K562 (cell line): ENCODE measurements around the gene ANKRD16. TPM values are rescaled to one million over a fixed set of nuclear protein-coding genes. Genes with fewer than 3 reads are reported as not detected.

Experiments
- ADNP ChIP-seq: fragments of 200-800 bp; sonication (Bioruptor generic); IDR thresholded peaks from 2 replicates; pipeline ENCODE4 v1.6.1; 2016; ENCODE audit warnings: missing genetic modification characterization, missing compliant biosample characterization
- ARID3A ChIP-seq: IDR thresholded peaks from 2 replicates; pipeline ENCODE4 v1.6.1; 2012; ENCODE audit warnings: low read depth, low read length, improper control_type of control experiment, borderline replicate concordance
- ASH1L ChIP-seq: fragments of 450-650 bp; IDR thresholded peaks from 2 replicates; pipeline ENCODE4 v1.6.1; 2018; ENCODE audit warnings: borderline replicate concordance, mild to moderate bottlenecking, low read depth; ENCODE audit not compliant: partially characterized antibody
- BHLHE40 ChIP-seq: IDR thresholded peaks from 2 replicates; pipeline ENCODE4 v1.6.1; 2011; ENCODE audit warnings: low read length, improper control_type of control experiment
- CEBPG ChIP-seq, 3 experiments: fragments of 200-800 bp in 1 of 3; sonication (Bioruptor generic) in 1 of 3; sonication (generic) in 1 of 3; formaldehyde crosslinking in 1 of 3; IDR thresholded peaks in 2 of 3; conservative IDR thresholded peaks in 1 of 3; 2 replicates each; pipeline versions ENCODE4 v1.6.1 to v1.8.0; 2016 to 2022; ENCODE audit warnings: missing compliant biosample characterization in 2 of 3, missing genetic modification characterization in 2 of 3, mild to moderate bottlenecking in 1 of 3, missing genetic modification reagents in 1 of 3
- ERF ChIP-seq: fragments of 450-650 bp; formaldehyde crosslinking; IDR thresholded peaks from 2 replicates; pipeline ENCODE4 v1.4.0; 2020; ENCODE audit warnings: mild to moderate bottlenecking, mixed read lengths
- EZH2 ChIP-seq: IDR thresholded peaks from 2 replicates; pipeline ENCODE4 v1.6.1; 2012; ENCODE audit warnings: low read depth, mild to moderate bottlenecking, inconsistent platforms, low read length, borderline replicate concordance
- HINFP ChIP-seq: fragments of 450-650 bp; conservative IDR thresholded peaks from 2 replicates; pipeline ENCODE4 v1.6.1; 2016; ENCODE audit warnings: missing genetic modification characterization, low read depth, mild to moderate bottlenecking, control low read depth, missing compliant biosample characterization
- HIVEP1 ChIP-seq: fragments of 250-450 bp; sonication (Bioruptor Pico); IDR thresholded peaks from 2 replicates; pipeline ENCODE4 v1.4.0; 2020; ENCODE audit warnings: mild to moderate bottlenecking
- MAFK ChIP-seq: IDR thresholded peaks from 2 replicates; pipeline ENCODE4 v1.6.1; 2011; ENCODE audit warnings: low read length, improper control_type of control experiment
- MLLT1 ChIP-seq, 2 experiments: fragments of 450-650 bp; IDR thresholded peaks; 2 replicates each; pipeline ENCODE4 v1.6.1; 2016
- MTF1 ChIP-seq: fragments of 250-450 bp; sonication (Bioruptor Pico); IDR thresholded peaks from 2 replicates; pipeline ENCODE4 v1.9.0; 2021; ENCODE audit warnings: moderate library complexity, mild to moderate bottlenecking, inconsistent platforms, borderline replicate concordance
- MXD1 ChIP-seq: fragments of 250-450 bp; sonication (Bioruptor Pico); IDR thresholded peaks from 2 replicates; pipeline ENCODE4 v1.8.0; 2021; ENCODE audit warnings: borderline replicate concordance, mild to moderate bottlenecking, moderate library complexity; ENCODE audit not compliant: poor library complexity, severe bottlenecking
- NFE2 ChIP-seq: IDR thresholded peaks from 2 replicates; pipeline ENCODE4 v1.6.1; 2014; ENCODE audit warnings: antibody characterized with exemption, low read depth
- RBM39 ChIP-seq: fragments of 200-400 bp; formaldehyde crosslinking; optimal IDR thresholded peaks from 2 replicates; pipeline ENCODE3; 2018; ENCODE audit warnings: low read depth, low read length
- RUNX1 ChIP-seq: sonication (generic); IDR thresholded peaks from 2 replicates; pipeline ENCODE4 v1.6.1; 2016; ENCODE audit warnings: antibody characterized with exemption, low read depth
- SMAD4 ChIP-seq: fragments of 250-450 bp; sonication (Bioruptor Pico); conservative IDR thresholded peaks from 2 replicates; pipeline ENCODE4 v1.8.0; 2021; ENCODE audit warnings: inconsistent platforms, mild to moderate bottlenecking, moderate library complexity
- SP1 ChIP-seq: sonication (generic); formaldehyde crosslinking; IDR thresholded peaks from 2 replicates; pipeline ENCODE4 v1.8.1; 2022; ENCODE audit warnings: mild to moderate bottlenecking, missing genetic modification reagents
- ZNF133 ChIP-seq: fragments of 250-450 bp; sonication (Bioruptor Pico); IDR thresholded peaks from 2 replicates; pipeline ENCODE4 v1.4.0; 2020; ENCODE audit warnings: mild to moderate bottlenecking
- ZNF41 ChIP-seq: fragments of 250-450 bp; sonication (Bioruptor Pico); conservative IDR thresholded peaks from 2 replicates; pipeline ENCODE4 v1.4.0; 2020; ENCODE audit warnings: mild to moderate bottlenecking
- polyA plus RNA-seq, 8 experiments: library from polyadenylated mRNA; depleted of rRNA in 4 of 8; stranded (reverse) in 5 of 8; unstranded in 3 of 8; fragments of >200 nt; fragmentation: Nextera tagmentation in 2 of 8; fragmentation: Illumina TruSeq in 1 of 8; extraction: Ambion mirVana in 2 of 8; extraction: Trizol in 1 of 8; gene quantifications; 2 replicates each; pipeline versions ENCODE4 v1.2.1 to v1.2.3, GENCODE V29; 2011 to 2014; ENCODE audit warnings: inconsistent platforms in 1 of 8, missing spikeins in 1 of 8
- total RNA-seq, 7 experiments: library from RNA; depleted of rRNA in 6 of 7; stranded (reverse); fragments of >200 nt in 6 of 7; fragmentation: Illumina TruSeq in 2 of 7; extraction: Trizol in 2 of 7; gene quantifications; 2 replicates each; pipeline versions ENCODE4 v1.2.1 to v1.2.3, GENCODE V29; 2011 to 2021; ENCODE audit warnings: low replicate concordance in 1 of 7

ANKRD16 gene
- total and polyA plus RNA-seq, 9 of the 15 experiments (the other 6 are each of a cell fraction or from before 2014, with no cell fraction given) = 1.5 to 16.0 (median 9.5) TPM

GRCh38 chr10:5888843-5889623 lies 660 bp downstream of the ANKRD16 start (continued):
- TF ChIP-seq HINFP (no peak), HIVEP1 (no peak), ARID3A (no peak), NFE2 (no peak), RUNX1 (no peak), MTF1 (no peak), ZNF41 (CRISPR knock-in tag) (no peak), MXD1 (CRISPR knock-in tag) (no peak), ADNP (tag) (no peak), ASH1L (no peak), MAFK (no peak), ERF (CRISPR knock-in tag) (no peak), SP1 (no peak), RBM39 (no peak), CEBPG (CRISPR knock-in tag; IDR thresholded peaks at IDR 0.05) (peak; percentile 25; the same call in 1 of the 2 replicates), CEBPG (tag; conservative IDR thresholded peaks at IDR 0.05 in 1 of 2, IDR thresholded peaks at IDR 0.05 in 1 of 2) (no peak), ZNF133 (CRISPR knock-in tag) (no peak), MLLT1 (IDR thresholded peaks at IDR 0.05) (no peak), EZH2 (no peak), SMAD4 (no peak), BHLHE40 (no peak)
